Erythroblast (primary cell): ENCODE measurements around the gene ASXL1.

Experiments used
- GATA1 ChIP-seq: IDR thresholded peaks from 2 replicates; pipeline ENCODE4 v1.6.1; 2011; ENCODE audit warnings: low read depth, mild to moderate bottlenecking, control low read depth, low read length, moderate library complexity
- POLR2A ChIP-seq: IDR thresholded peaks from 2 replicates; pipeline ENCODE4 v1.6.1; 2011; ENCODE audit warnings: mild to moderate bottlenecking, low read length

GRCh38 chr20:32454164-32455145 is 96.3 kb downstream of the ASXL1 start:
- TF ChIP-seq POLR2A (no peak), GATA1 (no peak)
